ENCODE measurements around the gene LRGUK. TPM values are rescaled to one million over a fixed set of nuclear protein-coding genes. Genes with fewer than 3 reads are reported as not detected.

Gene LRGUK
- total RNA-seq, 1 experiment from 2014 or later = 1.5 TPM

DNA sequence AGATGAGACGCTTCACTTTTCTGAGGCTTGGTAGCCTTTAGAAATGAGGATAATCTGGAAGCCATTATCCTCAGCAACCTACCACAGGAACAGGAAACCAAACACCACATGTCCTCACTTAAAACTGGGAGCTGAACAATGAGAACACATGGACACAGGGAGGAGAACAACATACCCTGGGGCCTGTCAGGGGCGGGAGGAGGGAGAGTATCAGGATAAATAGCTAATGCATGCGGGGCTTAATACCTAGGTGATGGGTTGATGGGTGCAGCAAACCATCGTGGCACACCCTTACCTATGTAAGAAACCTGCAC, 48.9 kb downstream of the LRGUK start:
- H3K4me1 Mint-ChIP-seq = peaks cover 2 to 4% of the 10 kb centered on the region in 2 experiments
- H3K9me3 Mint-ChIP-seq = no peaks in the 10 kb centered on the region
- H3K9me3 ChIP-seq (ENCODE audit: control insufficient read depth, low read depth, low read length) = no peaks in the 10 kb centered on the region
- H3K18ac ChIP-seq (ENCODE audit: insufficient read length, low read depth, low read length) = no peak overlapping the region
- no peak overlapping the region for H2BK20ac ChIP-seq (ENCODE audit: low read depth, low read length, poor library complexity, severe bottlenecking)
- no peaks in the 10 kb centered on the region for H3K27me3 Mint-ChIP-seq (ENCODE audit: low read depth)
- no peak overlapping the region for H3K9ac ChIP-seq (ENCODE audit: extremely low read depth, insufficient read length, low read length)
- no peak overlapping the region for H4K8ac ChIP-seq (replicated peaks; ENCODE audit: insufficient read length, low read depth, low read length)
- no peak overlapping the region for H3K4ac ChIP-seq (ENCODE audit: low read depth, low read length)
- H2BK120ac ChIP-seq (ENCODE audit: low read depth, low read length, poor library complexity, severe bottlenecking) = no peak overlapping the region
- H3K56ac ChIP-seq (ENCODE audit: insufficient read length, low read depth, low read length) = no peak overlapping the region
- TF ChIP-seq, protein P1, sequence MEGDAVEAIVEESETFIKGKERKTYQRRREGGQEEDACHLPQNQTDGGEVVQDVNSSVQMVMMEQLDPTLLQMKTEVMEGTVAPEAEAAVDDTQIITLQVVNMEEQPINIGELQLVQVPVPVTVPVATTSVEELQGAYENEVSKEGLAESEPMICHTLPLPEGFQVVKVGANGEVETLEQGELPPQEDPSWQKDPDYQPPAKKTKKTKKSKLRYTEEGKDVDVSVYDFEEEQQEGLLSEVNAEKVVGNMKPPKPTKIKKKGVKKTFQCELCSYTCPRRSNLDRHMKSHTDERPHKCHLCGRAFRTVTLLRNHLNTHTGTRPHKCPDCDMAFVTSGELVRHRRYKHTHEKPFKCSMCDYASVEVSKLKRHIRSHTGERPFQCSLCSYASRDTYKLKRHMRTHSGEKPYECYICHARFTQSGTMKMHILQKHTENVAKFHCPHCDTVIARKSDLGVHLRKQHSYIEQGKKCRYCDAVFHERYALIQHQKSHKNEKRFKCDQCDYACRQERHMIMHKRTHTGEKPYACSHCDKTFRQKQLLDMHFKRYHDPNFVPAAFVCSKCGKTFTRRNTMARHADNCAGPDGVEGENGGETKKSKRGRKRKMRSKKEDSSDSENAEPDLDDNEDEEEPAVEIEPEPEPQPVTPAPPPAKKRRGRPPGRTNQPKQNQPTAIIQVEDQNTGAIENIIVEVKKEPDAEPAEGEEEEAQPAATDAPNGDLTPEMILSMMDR (conservative IDR thresholded peaks at IDR 0.05) = no peak
- H3K79me2 ChIP-seq (ENCODE audit: insufficient read depth, low read length) = no peaks in the 10 kb centered on the region
- no peak overlapping the region for H4K91ac ChIP-seq (ENCODE audit: insufficient read length, low read depth, low read length)
- no peak overlapping the region for H3K4me3 Mint-ChIP-seq
- no peak overlapping the region for H2BK15ac ChIP-seq (ENCODE audit: low read depth, low read length)
- no peak overlapping the region for H2AFZ ChIP-seq (ENCODE audit: low read length)
- peak overlapping the region in 1 of 3 experiments; percentile 23; a peak in 1 of 7 replicates for H3K27ac Mint-ChIP-seq
- no peak overlapping the region for H3K27ac ChIP-seq (ENCODE audit: insufficient read length, low read depth, low read length)
- H3T11ph ChIP-seq (ENCODE audit: low read length) = no peak overlapping the region
- no peak overlapping the region for H4K5ac ChIP-seq (ENCODE audit: insufficient read length, low read depth, low read length)
- H2BK5ac ChIP-seq (ENCODE audit: insufficient read length, low read length) = no peak overlapping the region
- H2AK5ac ChIP-seq (ENCODE audit: insufficient read length, low read length) = no peak overlapping the region
- no peak overlapping the region for H3K23ac ChIP-seq (ENCODE audit: insufficient read length, low read depth, low read length)
- no peak overlapping the region for H3K4me2 ChIP-seq (ENCODE audit: insufficient read depth, insufficient read length, low read length)
- H4K20me1 ChIP-seq (ENCODE audit: control insufficient read depth, insufficient read depth, insufficient read length) = no peaks in the 10 kb centered on the region
- no peaks in the 10 kb centered on the region for H3K27me3 ChIP-seq (ENCODE audit: insufficient read depth, low read length)
- no peaks in the 10 kb centered on the region for H3K4me1 ChIP-seq (ENCODE audit: insufficient read depth, low read length)
- no peak overlapping the region for H3K14ac ChIP-seq (ENCODE audit: insufficient read depth, low read length)
- no peaks in the 10 kb centered on the region for H3K79me1 ChIP-seq (ENCODE audit: insufficient read depth, low read depth, low read length, poor library complexity, severe bottlenecking)
- DNase-seq = no peak
- no peaks in the 10 kb centered on the region for H3K23me2 ChIP-seq (ENCODE audit: insufficient read length, low read depth, low read length, poor library complexity, severe bottlenecking)
- no peaks in the 10 kb centered on the region for H3K36me3 Mint-ChIP-seq (ENCODE audit: insufficient read depth in 1 of 3, low read depth in 3 of 3)
- WGBS (ENCODE audit: extremely low coverage, insufficient read length, low lambda C conversion rate) = no CpG with 5 or more reads among the region's 4 CpGs
- no peak overlapping the region for H2BK12ac ChIP-seq (ENCODE audit: insufficient read length, low read depth, low read length)
